ENCODE results near the gene EFNA3. TPM values are rescaled to one million over a fixed set of nuclear protein-coding genes. Genes with fewer than 3 reads are reported as not detected.

Gene EFNA3
- total and polyA plus RNA-seq, 2 experiments from 2014 or later = 10.3 to 13.6 TPM

DNA sequence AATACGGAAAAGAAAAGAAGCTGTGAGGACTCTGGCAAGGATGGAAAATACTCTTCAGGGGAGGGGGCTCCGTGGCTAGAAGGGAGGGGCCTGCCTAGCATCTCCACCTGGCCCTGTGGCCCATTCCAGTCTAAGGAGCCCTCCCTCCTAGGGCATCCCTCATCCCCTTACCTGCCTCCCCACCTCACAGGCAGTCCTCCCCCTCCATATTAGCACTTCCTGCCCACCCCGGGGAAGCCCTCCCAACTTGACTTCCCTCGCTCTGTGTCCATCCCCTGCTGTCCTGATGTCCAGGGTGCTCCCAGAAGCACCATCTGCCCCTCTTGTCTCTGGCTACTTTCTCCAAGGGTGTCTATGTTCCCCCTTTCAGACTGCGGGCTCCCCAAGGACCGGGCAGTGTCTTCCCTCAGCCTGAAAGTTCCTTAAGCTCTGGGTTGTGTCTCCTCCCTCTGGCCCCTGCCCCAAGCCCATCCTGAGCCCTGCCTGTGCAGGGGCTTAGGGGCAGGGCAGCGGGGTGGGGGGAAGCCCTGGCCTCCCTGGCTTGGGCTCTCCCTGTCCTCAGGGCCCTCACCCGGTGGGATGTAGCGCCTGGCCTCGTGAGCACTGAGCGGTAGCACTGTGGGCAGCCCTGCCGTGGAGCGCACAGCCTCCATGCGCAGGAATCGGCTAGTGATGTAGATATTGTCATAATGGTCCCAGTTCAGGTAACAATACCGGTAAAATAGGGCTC, 49.0 kb upstream of the EFNA3 start:
- Histone ChIP-seq H2AFZ (no peak overlapping the region), H3F3A (replicated peaks; ENCODE audit: low read depth) (no peaks in the 10 kb centered on the region), H3K4me3 (no peak overlapping the region), H3K27ac (ENCODE audit: low read depth) (no peak overlapping the region), H3K27me3 (ENCODE audit: insufficient read depth) (no peaks in the 10 kb centered on the region), H3K79me2 (replicated peaks; ENCODE audit: insufficient read depth) (no peaks in the 10 kb centered on the region), H3K4me2 (no peak overlapping the region), H3K4me1 (ENCODE audit: insufficient read depth) (no peaks in the 10 kb centered on the region; the same call in 1 of the 2 replicates), H4K20me1 (replicated peaks; ENCODE audit: insufficient read depth) (no peaks in the 10 kb centered on the region), H3K36me3 (ENCODE audit: insufficient read depth) (no peaks in the 10 kb centered on the region), H3K9me2 (ENCODE audit: insufficient read depth) (no peaks in the 10 kb centered on the region)
- DNase-seq (ENCODE audit: low spot score) = no peak
- Mint-ChIP-seq H3K9me3 (no peaks in the 10 kb centered on the region), H3K4me3 (no peak overlapping the region), H3K27me3 (ENCODE audit: insufficient read depth, low read depth, poor library complexity) (peaks cover 20% of the 10 kb centered on the region), H3K27ac (no peak overlapping the region), H3K4me1 (peaks cover 5% of the 10 kb centered on the region), H3K36me3 (ENCODE audit: low read depth) (no peaks in the 10 kb centered on the region)
- no peak for ATAC-seq
- TF ChIP-seq POLR2AphosphoS5 (IDR thresholded peaks at IDR 0.05; ENCODE audit: low read depth) (no peak), NANOG (IDR thresholded peaks at IDR 0.05; ENCODE audit: borderline replicate concordance) (no peak), STAT1 (IDR thresholded peaks at IDR 0.05; ENCODE audit: unreplicated experiment) (no peak), ZNF331 (CRISPR knock-in tag; IDR thresholded peaks at IDR 0.05; ENCODE audit: low read depth) (no peak), ZNF114 (CRISPR knock-in tag; IDR thresholded peaks at IDR 0.05) (no peak), CREB1 (CRISPR knock-in tag; IDR thresholded peaks at IDR 0.05; ENCODE audit: low read depth) (no peak), EZH2 (IDR thresholded peaks at IDR 0.05; ENCODE audit: low read depth, unreplicated experiment) (no peak)
- TF ChIP-seq, protein P1, sequence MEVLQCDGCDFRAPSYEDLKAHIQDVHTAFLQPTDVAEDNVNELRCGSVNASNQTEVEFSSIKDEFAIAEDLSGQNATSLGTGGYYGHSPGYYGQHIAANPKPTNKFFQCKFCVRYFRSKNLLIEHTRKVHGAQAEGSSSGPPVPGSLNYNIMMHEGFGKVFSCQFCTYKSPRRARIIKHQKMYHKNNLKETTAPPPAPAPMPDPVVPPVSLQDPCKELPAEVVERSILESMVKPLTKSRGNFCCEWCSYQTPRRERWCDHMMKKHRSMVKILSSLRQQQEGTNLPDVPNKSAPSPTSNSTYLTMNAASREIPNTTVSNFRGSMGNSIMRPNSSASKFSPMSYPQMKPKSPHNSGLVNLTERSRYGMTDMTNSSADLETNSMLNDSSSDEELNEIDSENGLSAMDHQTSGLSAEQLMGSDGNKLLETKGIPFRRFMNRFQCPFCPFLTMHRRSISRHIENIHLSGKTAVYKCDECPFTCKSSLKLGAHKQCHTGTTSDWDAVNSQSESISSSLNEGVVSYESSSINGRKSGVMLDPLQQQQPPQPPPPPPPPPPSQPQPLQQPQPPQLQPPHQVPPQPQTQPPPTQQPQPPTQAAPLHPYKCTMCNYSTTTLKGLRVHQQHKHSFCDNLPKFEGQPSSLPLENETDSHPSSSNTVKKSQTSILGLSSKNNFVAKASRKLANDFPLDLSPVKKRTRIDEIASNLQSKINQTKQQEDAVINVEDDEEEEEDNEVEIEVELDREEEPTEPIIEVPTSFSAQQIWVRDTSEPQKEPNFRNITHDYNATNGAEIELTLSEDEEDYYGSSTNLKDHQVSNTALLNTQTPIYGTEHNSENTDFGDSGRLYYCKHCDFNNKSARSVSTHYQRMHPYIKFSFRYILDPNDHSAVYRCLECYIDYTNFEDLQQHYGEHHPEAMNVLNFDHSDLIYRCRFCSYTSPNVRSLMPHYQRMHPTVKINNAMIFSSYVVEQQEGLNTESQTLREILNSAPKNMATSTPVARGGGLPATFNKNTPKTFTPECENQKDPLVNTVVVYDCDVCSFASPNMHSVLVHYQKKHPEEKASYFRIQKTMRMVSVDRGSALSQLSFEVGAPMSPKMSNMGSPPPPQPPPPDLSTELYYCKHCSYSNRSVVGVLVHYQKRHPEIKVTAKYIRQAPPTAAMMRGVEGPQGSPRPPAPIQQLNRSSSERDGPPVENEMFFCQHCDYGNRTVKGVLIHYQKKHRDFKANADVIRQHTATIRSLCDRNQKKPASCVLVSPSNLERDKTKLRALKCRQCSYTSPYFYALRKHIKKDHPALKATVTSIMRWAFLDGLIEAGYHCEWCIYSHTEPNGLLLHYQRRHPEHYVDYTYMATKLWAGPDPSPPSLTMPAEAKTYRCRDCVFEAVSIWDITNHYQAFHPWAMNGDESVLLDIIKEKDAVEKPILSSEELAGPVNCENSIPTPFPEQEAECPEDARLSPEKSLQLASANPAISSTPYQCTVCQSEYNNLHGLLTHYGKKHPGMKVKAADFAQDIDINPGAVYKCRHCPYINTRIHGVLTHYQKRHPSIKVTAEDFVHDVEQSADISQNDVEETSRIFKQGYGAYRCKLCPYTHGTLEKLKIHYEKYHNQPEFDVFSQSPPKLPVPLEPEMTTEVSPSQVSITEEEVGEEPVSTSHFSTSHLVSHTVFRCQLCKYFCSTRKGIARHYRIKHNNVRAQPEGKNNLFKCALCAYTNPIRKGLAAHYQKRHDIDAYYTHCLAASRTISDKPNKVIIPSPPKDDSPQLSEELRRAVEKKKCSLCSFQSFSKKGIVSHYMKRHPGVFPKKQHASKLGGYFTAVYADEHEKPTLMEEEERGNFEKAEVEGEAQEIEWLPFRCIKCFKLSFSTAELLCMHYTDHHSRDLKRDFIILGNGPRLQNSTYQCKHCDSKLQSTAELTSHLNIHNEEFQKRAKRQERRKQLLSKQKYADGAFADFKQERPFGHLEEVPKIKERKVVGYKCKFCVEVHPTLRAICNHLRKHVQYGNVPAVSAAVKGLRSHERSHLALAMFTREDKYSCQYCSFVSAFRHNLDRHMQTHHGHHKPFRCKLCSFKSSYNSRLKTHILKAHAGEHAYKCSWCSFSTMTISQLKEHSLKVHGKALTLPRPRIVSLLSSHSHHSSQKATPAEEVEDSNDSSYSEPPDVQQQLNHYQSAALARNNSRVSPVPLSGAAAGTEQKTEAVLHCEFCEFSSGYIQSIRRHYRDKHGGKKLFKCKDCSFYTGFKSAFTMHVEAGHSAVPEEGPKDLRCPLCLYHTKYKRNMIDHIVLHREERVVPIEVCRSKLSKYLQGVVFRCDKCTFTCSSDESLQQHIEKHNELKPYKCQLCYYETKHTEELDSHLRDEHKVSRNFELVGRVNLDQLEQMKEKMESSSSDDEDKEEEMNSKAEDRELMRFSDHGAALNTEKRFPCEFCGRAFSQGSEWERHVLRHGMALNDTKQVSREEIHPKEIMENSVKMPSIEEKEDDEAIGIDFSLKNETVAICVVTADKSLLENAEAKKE (CRISPR knock-in tag; IDR thresholded peaks at IDR 0.05) = no peak
- TF ChIP-seq, protein P2, sequence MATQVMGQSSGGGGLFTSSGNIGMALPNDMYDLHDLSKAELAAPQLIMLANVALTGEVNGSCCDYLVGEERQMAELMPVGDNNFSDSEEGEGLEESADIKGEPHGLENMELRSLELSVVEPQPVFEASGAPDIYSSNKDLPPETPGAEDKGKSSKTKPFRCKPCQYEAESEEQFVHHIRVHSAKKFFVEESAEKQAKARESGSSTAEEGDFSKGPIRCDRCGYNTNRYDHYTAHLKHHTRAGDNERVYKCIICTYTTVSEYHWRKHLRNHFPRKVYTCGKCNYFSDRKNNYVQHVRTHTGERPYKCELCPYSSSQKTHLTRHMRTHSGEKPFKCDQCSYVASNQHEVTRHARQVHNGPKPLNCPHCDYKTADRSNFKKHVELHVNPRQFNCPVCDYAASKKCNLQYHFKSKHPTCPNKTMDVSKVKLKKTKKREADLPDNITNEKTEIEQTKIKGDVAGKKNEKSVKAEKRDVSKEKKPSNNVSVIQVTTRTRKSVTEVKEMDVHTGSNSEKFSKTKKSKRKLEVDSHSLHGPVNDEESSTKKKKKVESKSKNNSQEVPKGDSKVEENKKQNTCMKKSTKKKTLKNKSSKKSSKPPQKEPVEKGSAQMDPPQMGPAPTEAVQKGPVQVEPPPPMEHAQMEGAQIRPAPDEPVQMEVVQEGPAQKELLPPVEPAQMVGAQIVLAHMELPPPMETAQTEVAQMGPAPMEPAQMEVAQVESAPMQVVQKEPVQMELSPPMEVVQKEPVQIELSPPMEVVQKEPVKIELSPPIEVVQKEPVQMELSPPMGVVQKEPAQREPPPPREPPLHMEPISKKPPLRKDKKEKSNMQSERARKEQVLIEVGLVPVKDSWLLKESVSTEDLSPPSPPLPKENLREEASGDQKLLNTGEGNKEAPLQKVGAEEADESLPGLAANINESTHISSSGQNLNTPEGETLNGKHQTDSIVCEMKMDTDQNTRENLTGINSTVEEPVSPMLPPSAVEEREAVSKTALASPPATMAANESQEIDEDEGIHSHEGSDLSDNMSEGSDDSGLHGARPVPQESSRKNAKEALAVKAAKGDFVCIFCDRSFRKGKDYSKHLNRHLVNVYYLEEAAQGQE (IDR thresholded peaks at IDR 0.05; ENCODE audit: unreplicated experiment) = no peak
- TF ChIP-seq, protein P3, sequence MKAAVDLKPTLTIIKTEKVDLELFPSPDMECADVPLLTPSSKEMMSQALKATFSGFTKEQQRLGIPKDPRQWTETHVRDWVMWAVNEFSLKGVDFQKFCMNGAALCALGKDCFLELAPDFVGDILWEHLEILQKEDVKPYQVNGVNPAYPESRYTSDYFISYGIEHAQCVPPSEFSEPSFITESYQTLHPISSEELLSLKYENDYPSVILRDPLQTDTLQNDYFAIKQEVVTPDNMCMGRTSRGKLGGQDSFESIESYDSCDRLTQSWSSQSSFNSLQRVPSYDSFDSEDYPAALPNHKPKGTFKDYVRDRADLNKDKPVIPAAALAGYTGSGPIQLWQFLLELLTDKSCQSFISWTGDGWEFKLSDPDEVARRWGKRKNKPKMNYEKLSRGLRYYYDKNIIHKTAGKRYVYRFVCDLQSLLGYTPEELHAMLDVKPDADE (IDR thresholded peaks at IDR 0.05) = no peak
